Stimulated activated CD8-positive, alpha-beta memory T cell treated with anti-CD3 and anti-CD28 coated beads, Interleukin-7, amount 100 ng/mL, for 48 hours (primary cell): ENCODE data around the gene EGFLAM.

ENCODE experiments used
- DNase-seq, 2 donors: peaks; one replicate each; pipeline ENCODE4 v3.0.0-alpha.2; 2020; ENCODE audit warnings: low read depth in 1 of 2; ENCODE audit errors: extremely low read depth in 1 of 2

Gene EGFLAM

GRCh38 chr5:38467353-38468040 lies 209.1 kb downstream of the EGFLAM start:
- no peak for DNase-seq

- no peak for DNase-seq
These were observed 209.9 kb downstream of the EGFLAM start for GRCh38 chr5:38468202-38468673.

DNA sequence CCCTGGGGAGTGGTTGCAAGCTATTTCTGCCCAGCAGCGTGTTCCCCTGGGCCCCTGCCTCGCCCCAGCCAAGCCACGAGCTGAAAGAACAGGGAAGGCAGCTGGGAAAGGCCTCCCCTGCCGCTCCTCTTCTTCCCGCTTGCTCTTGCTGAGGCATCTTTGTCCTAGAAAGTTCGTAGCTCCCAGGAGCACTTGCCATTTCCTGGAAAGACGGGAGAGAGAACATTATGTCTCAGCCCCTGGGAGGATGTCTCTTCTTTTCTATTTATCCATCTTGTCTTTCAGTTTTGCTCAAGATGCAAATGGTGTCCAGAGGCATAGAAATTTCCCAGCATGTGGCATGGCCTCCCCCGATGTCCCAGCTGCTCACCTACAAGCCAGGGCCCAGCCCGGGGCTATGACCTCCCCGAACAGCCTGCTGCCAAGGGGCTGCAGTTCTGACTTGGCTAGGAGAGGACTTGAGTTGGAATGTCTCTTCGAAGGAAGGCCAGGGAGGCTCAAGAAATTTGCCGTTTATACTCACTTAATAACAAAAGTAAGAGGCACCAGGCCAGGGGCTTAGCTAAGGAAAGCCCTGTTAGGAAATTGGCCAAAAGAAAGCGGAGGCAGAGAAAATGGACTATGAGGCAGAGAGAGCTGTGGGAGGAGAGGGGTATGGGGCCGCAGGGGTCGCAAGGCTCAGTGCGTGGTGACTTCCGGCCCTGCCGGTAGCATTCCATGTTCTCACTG lies 210.8 kb downstream of the EGFLAM start:
- no peak for DNase-seq

- no peak for DNase-seq
These were observed 211.4 kb downstream of the EGFLAM start for GRCh38 chr5:38469707-38470267.

DNA sequence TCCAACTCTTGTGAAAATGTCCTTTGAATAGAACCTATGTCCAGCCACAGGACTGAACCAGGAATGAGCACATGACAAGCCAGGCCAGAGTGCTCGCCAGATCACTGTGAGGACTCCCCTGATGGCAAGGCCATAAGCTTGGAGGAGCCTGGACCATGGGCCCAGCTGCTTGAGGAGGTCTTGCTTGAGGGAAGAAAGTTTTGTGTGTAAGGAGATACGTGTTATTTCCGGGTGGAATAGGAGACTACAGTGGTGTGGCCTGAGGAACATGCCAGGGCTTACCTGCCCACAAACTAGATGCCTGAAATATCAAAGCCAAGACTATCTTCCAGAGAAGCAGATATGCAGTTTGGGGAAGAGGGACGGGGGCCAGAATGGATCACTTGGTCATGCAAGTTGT lies 213.3 kb downstream of the EGFLAM start:
- DNase-seq: no peak

DNA sequence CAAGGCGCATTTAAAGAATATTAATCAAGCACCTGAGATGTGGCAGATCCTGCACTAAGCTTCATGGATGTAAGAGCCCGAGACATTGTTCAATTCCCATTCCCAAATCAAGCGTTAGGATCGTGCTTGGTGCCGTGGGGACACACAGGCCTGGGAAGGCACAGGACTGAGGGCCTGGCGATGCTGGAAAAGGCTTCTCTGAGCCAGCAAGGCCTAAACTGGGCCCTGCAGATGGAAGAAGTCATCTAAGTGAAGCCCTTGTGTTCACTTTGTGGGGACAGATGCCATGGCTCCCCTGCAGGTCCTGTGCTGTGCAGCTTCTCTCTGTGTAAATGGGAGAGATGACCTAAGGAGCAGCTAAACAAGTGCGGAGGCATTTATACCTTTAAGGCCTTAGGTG lies 214.2 kb downstream of the EGFLAM start:
- DNase-seq: no peak

- no peak for DNase-seq
These were observed 214.6 kb downstream of the EGFLAM start for GRCh38 chr5:38473008-38473407.

- no peak for DNase-seq
These were observed 219.8 kb downstream of the EGFLAM start for GRCh38 chr5:38478166-38478565.

DNA sequence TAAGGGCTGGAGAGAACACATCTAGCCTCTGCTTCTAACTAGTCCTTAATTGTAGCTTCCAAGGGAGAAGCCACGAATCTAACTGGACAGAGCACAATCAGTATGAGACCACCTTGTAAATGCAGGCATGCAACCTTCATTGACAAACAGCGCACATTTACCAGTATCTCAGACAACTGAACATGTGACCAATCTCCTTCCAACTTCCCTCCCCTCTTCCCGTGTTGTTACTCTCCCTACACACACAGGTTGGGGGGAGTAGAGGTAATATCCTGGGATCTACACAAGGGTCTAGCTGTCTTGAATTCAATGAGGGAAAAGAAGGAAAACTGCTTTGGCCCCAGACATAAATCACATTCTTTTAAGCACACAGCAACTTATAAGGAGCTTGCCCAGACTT lies 220.5 kb downstream of the EGFLAM start:
- no peak for DNase-seq

- DNase-seq: no peak
These were observed 221.1 kb downstream of the EGFLAM start for GRCh38 chr5:38479315-38479904.

- no peak for DNase-seq
These were observed 225.5 kb downstream of the EGFLAM start for GRCh38 chr5:38483805-38484398.

DNA sequence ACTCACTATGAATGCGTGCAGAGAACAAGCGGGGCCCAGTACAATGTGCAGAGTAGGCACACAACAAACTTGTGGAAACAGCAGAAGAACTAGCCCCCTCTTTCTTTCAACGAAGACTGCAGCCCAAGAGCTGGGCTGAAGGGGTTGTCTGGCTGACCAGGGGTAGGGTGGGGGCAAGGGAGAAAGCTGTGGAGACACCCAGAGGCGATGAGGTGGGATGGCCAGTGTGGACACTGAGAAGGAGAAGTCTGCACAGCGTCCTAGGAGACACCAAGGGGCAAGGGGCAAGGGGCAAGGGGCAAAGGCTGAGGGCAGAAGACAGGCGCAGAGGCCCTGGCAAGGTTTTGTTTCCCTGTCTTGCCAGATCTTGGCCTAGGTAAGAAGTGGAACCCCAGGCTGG lies 235.8 kb downstream of the EGFLAM start:
- DNase-seq: no peak

- no peak for DNase-seq
These were observed 236.4 kb downstream of the EGFLAM start for GRCh38 chr5:38494763-38495162.

DNA sequence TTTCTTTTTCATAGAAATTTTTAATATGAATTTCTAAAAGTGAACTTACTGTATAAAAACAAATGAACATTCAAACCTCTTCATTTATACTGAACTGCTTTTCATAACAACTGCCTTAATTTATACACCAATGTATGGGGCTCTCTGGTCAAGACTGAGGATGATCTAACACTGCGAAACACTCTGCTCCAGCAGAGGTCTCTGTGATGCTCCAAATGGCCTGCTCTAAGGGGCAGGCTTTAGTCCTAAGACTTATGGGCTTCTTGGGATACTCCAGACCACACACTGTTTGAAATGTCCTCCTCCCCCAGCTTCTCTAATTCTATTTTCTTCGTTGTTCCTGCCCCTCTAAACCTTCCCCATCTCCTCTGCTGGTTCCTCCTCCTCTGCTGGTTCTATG lies 239.6 kb downstream of the EGFLAM start:
- no peak for DNase-seq

DNA sequence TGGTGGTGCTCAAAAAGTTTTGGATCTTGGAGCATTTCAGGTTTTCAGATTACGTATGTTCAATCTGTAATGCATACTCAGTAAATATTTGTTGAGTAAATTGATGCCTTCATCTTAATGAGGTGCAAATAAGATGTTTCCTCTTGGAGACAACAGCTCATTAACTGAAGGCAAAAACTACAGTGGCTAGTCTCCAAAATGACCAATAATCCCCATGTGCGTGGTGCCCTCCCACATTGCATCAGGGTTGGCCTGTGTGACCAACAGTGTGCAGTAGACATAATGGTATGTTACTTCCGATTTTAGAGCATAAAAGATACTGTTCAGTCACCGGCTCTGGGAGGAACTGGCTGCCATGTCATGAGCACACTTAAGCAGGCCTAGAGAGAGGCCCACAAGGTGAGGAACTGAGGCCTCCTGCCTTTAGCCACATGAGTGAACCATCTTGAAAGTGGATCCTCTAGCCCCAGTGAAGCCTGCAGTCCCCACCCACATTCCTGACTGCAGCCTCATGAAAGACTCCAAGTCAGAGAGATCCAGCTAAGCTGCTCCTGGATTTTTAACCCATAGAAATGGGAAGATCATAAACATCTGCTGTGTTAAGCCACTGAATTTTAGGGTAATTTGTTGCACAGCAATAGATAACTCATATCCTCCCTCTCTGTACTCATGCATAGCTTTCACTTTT lies 242.4 kb downstream of the EGFLAM start:
- no peak for DNase-seq

DNA sequence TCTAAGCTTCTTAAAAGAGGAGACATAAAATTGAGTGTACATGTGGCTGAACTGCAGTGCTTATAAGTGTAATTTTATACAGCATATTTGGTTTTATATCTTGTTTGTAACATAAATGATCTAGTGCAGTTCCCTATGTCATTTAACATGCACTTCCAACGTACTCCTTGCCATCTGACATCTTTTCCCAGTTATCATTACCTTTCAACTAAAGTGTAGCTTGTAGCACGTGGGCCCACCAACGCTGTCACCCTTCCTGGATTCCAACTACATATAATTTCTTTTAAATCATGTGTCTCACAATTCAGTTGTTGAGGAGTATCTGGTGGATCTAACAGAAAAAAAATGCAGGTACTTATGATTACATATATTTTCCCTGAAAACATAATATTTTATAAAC lies 247.9 kb downstream of the EGFLAM start:
- DNase-seq: no peak

DNA sequence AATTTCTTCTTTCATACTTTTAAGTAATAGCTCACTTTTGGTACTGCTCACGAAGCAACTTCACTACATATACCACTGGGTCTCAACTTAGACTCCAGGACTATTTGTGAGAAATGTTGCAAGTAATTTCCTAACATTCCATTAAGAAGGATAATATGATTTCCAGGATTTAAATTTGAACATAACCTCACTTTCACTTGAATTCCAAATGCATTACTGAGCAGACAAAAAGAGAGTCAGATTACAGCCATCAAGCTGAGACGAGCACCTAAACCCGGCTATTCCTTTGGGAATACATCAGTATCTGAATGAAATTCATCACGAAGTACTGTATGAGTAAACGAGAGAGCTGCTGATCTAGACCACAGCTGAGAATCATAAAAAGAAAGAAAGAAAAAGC lies 250.8 kb downstream of the EGFLAM start:
- DNase-seq: no peak
